H4 (cell line): ENCODE results near the gene ZCCHC7. TPM values are rescaled to one million over a fixed set of nuclear protein-coding genes. Genes with fewer than 3 reads are reported as not detected.
A peak's percentile ranks its signal among the peaks of the same experiment; 100 is the strongest.

Source experiments
- DNase-seq: peaks from one replicate; pipeline ENCODE4 v3.0.0-alpha.2; 2015; ENCODE audit warnings: low spot score
- total RNA-seq: library from RNA; depleted of rRNA; stranded (reverse); fragments of >200 nt; shearing (Covaris generic); gene quantifications from 2 replicates; pipeline ENCODE4 v1.2.3, GENCODE V29; 2014; rRNA removed

ZCCHC7 gene
- total RNA-seq, 1 experiment from 2014 or later = 13.3 TPM

DNA sequence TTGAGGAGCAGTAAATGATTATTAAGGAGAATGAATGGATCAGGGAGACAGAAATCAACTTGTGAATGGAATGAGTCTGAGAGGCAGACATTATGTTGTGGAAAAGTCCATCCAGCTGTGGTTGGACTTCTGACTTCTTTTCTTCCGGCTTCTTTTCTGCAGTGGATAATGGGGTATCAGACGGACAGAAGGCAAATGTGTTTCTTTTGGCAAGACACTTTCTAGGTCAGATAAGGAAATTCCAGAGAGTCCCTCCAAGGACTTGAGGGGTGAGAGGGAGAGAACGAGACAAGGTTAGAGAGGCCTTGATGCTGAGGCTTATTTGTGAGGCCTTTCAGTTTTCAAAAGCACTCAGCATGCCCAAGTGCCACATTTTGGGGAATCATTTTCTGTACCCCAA is 285.0 kb downstream of the ZCCHC7 start:
- DNase-seq = no peak

DNA sequence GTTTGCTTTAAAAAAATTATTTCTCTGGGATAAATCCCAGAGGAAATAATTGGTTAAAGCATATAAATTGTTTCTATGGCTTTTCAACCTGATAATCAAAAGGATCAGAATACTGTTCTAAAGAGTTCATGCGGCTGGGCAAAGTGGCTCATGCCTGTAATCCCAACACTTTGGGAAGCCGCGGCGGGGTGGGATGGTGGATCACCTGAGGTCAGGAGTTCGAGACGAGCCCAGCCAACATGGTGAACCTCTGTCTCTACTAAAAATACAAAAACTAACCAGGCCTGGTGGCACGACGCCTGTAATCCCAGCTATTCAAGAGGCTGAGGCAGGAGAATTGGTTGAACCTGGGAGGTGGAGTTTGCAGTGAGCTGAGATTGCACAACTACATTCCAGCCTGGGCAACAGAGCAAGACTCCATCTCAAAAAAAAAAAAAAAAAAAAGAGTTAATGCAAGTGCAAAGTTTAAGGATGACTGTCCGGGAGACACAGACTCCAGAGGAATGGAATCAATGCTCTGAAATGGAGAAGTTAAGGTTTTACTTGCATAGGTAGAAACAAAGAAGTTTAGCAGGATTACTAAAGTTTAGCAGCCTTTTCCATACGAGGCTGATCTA is 285.5 kb downstream of the ZCCHC7 start:
- no peak for DNase-seq

DNA sequence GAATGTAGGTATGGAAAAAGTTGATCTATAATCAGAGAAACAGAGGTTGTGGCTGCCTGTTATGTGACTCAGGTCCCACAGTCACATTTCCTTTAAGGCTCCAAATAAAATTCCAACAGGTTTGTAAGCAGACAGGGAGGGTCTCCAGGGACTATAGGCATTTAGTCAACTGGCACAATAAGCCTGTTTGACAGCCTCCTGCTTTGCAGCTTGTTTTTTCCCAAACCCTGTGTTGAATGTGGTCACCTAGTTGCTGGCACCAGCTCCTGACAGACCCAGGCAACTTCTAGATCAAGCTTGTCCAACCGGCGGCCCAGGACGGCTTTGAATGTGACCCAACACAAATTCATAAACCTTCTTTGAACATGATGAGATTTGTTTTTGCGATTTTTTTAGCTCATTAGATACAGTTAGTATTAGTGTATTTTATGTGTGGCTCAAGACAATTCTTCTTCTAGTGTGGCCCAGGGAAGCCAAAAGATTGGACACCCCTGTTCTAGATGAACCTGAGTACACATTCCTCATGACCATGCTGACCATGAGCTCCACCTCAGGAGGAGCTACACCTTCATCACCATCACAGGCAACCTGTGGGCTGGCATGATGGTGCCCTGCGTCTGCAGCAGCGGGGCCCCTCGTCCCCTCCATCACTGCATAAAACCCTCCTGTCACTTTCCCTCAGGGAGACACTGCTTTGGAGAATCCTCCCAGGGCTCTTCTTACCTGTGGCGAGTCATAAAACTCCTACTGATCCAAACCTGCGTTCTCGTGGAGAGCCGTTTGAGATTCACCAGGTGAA is 286.4 kb downstream of the ZCCHC7 start:
- no peak for DNase-seq

DNA sequence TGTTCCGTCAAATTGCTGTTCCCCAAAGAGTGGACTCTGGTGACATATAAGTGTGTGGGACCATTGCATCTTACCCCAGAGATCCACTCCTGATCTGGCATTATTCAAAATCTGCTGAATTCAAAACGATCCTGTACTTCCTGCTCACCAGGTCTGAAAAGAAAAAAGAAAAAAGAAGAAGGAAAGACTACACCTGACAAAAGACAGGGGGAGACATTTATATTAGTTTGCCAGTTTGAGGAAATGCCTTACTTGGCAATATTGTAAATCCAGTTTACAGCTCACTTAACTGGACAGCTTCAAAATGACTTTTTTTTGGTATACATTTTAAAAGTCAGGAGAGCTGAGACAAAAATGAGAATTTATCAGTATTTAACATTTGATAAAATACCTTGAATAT is 287.1 kb downstream of the ZCCHC7 start:
- peak; percentile 40 for DNase-seq

Other genes starting within 250 kb of the ZCCHC7 start
- gene PAX5, start 86.3 kb upstream of the ZCCHC7 start, total RNA-seq = not detected in 2 replicates